Esophagus squamous epithelium (tissue), 4 donors: ENCODE data around the gene HTR3B.

Experiments
- POLR2A ChIP-seq, 4 donors: fragments of 450-650 bp; IDR thresholded peaks; one replicate each; pipeline ENCODE4 v1.6.1; 2017; ENCODE audit warnings: antibody characterized with exemption in 4 of 4, mild to moderate bottlenecking in 4 of 4, moderate library complexity in 3 of 4
- TF ChIP-seq, protein P1 (sequence below), 6 experiments: fragments of 450-650 bp in 4 of 6; fragments of 200-600 bp in 2 of 6; sonication (generic) in 2 of 6; IDR thresholded peaks; one replicate each; pipeline ENCODE4 v1.5.1; 2016 to 2019; ENCODE audit warnings: antibody characterized with exemption in 6 of 6, mild to moderate bottlenecking in 4 of 6, moderate library complexity in 4 of 6

DNA sequence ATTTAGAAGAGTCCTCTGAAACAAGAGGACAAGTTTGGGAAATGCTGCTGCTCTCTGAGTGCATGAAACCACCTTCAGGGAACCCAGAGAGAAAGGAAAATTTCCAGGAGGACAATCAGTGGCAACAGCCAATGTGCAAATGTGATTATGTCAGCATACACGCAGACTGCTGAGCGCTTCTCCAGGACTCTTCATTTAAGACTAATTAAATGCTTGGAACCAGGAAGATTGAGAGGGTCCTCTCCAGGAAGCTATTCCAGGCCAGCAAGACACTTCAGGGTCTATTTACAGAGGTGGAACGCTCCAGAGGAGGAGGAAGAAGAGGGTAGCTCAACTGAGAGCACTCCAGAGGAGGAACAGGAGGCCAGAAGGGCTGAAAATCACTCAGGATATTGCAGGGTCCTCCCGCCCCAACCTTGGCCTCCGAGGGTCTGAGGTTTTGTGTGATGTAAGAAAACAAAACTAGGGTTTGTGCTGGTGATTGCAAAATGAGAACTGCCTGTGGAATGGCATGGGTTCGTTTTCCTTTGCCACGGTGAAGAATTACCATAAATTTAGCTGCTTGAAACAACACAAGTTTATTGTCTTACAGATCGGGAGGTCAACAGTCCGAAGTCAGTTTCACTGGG lies 56.2 kb downstream of the HTR3B start:
- TF ChIP-seq, protein P1, sequence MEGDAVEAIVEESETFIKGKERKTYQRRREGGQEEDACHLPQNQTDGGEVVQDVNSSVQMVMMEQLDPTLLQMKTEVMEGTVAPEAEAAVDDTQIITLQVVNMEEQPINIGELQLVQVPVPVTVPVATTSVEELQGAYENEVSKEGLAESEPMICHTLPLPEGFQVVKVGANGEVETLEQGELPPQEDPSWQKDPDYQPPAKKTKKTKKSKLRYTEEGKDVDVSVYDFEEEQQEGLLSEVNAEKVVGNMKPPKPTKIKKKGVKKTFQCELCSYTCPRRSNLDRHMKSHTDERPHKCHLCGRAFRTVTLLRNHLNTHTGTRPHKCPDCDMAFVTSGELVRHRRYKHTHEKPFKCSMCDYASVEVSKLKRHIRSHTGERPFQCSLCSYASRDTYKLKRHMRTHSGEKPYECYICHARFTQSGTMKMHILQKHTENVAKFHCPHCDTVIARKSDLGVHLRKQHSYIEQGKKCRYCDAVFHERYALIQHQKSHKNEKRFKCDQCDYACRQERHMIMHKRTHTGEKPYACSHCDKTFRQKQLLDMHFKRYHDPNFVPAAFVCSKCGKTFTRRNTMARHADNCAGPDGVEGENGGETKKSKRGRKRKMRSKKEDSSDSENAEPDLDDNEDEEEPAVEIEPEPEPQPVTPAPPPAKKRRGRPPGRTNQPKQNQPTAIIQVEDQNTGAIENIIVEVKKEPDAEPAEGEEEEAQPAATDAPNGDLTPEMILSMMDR (IDR thresholded peaks at IDR 0.05): no peak
- TF ChIP-seq POLR2A (IDR thresholded peaks at IDR 0.05): no peak
